Frontal cortex (tissue), 4 donors: ENCODE data around the gene NDUFA7. TPM values are rescaled to one million over a fixed set of nuclear protein-coding genes. Genes with fewer than 3 reads are reported as not detected.
A peak's percentile ranks its signal among the peaks of the same experiment; 100 is the strongest.
"Not testable (repeated sequence)": the region's sequence is repeated elsewhere in the genome, so short reads cannot be mapped to it uniquely, and the experiment has no call there.

Experiments used
- DNase-seq, 2 donors: peaks; one replicate each; pipeline ENCODE4 v3.0.0; 2012; ENCODE audit warnings: low spot score in 2 of 2
- FAIRE-seq: peaks from 2 replicates; lab custom pipeline; 2012; peaks lifted over from hg19 to GRCh38; lab: Jason Lieb, UNC
- total RNA-seq: library from RNA; depleted of rRNA; stranded (reverse); fragments of >200 nt; gene quantifications from one replicate; pipeline ENCODE4 v1.2.3, GENCODE V29; 2014
- donor health status: control.
- donor health status: control.
- donor health status: control.

The NDUFA7 gene
- total RNA-seq, 1 donor from 2014 or later: 7.3 TPM

DNA sequence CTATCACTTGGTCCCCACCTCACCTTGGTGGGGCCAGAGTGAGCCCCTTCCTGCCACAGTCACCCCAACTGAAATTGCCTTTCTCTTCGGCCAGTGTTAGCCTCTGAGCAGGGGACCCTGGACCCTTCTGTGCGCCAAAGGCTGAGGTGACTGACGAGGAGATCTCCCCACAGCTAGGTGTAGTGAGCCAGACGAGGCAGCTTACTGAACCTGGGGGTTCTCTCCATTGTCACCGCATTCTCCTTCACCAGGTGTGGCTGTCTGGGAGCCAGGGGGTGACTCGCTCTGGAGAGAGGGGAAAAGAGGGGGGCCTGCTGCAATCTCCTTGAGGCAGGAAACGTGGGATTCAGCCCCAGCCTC is 1.4 kb upstream of the NDUFA7 start:
- no peak for DNase-seq
- no peak for FAIRE-seq

DNA sequence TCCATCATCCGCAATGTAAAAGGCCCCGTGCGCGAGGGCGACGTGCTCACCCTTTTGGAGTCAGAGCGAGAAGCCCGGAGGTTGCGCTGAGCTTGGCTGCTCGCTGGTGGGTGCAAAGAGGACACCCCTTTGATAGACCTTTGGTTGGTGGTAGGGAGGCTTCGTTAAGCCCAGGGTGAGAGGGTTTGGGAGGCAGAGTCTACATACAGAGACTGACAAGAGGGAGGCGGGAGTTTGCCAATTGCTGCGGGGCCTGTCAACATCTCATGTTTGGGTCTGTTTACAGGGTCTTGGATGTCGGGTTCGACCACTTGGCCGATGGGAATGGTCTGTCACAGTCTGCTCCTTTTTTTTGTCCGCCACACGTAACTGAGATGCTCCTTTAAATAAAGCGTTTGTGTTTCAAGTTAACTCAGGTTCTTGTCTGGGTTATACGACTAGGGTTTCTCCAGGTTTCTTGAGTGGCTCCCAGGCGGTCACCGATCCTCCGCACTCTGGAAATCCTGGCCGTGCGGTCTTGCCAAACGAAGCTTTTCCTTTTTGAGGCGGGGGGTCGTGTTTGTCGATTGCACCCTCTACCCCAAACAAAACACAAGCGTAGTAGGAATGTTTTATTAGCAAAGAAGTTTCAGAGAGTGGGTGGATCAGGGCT is 937 bp upstream of the NDUFA7 start:
- no peak for FAIRE-seq

DNA sequence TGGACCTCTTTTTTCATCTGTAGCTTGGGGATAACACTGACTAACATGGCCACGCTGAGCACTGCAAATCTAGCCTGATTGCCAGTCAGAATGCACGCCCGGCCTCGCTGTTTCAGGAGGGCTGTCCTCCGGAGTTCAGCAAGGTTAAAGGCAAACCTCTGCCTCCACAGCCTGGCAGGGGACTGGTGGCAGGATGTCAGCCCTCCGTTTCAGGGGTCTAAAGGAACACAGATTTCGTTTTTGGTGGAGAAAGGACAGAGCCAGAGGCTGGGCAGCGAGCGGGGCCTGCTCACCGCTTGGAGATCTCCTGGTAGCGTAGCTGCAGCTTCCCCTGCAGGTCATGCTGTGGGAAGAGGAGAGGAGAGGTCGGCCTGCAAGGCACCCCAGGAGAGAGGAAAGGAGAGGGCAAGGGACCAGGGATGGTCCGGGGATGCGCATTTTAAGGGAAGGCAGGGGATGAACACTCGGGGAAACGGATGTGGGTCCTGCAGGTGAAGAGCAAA is 560 bp downstream of the NDUFA7 start:
- DNase-seq: no peak
- no peak for FAIRE-seq

More for the DNA sequence above, 937 bp upstream of the NDUFA7 start:
- no peak for DNase-seq

DNA sequence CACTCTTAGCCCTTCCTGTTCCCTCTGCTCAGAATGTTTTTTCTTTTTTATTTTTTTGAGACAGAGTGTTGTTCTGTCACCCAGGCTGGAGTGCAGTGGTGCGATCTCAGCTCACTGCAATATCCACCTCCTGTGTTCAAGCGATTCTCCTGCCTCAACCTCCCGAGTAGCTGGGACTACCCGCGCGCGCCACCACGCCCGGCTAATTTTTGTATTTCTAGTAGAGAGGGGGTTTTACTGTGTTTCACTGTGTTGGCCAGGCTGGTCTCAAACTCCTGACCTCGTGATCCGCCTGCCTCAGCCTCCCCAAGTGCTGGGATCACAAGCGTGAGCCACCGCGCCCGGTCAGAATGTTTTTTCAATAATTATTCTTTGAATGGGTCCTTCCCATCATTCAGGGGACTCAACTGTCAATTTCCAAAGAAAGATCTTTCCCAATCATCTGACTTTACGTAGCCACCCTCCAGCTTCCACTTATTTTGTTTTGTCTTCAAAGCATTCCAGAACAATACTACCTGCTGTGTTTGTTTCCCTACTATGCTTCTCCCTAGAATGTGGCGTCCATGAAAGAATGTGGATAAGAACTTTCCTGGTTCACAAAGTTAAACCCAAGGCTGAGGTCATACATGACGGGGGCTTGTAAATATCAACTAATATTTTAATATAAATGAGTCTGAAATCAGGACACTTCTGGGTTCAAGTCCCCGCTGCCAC is 1.2 kb downstream of the NDUFA7 start:
- no peak for DNase-seq
- no peak for FAIRE-seq

DNA sequence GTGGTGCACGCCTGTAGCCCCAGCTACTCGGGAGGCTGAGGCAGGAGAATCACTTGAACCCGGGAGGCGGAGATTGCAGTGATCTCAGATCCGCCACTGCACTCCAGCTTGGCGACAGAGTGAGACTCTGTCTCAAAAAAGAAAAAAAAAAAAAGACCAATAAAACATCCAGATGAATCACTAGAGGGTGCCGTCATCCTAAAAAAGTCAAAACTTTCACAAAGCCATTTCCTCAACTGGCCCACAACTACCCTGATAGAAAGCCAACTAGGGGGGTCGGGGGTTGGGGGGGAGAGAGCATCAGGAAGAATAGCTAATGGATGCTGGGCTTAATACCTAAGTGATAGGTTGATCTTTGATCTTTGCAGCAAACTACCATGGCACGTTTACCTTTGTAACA is 2.3 kb downstream of the NDUFA7 start:
- FAIRE-seq, DNase-seq: not testable (repeated sequence)

DNA sequence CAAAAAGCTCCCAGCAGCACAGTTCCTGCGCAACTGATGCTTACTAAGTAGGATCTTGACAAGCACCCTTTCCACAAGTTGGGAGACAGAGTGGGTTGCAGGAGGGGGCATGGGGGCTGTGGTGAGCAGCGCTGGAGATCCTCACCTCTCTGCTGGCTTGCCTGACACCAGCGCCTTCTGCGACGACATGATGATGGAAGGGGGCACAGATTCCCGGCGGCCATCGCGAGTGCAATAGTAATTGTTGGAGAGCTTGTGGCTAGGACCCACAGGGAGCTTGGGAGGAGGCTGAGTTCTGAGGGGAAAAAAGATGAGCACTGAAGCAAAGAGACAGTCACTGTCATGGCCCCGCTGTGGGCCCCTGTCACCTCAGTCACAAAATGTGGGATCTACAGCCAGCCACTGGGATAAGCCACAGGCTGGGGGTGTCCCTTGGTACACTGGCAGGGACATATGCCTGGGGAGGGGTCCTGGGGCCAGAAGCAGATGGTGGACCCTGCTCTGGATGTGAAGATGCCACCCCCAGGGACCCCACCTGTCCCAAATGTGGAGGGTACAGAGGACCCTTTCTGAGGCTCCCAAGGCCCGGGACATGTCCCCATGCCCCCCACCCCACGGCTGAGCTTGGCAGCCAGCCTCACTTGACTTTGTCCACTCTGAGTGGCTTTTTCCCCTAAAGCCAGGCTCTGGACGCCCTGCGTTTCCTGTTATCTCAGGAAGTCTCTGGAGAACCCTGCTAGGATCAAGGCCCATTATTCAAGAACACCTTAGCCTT is 4.6 kb downstream of the NDUFA7 start:
- DNase-seq: no peak
- no peak for FAIRE-seq

DNA sequence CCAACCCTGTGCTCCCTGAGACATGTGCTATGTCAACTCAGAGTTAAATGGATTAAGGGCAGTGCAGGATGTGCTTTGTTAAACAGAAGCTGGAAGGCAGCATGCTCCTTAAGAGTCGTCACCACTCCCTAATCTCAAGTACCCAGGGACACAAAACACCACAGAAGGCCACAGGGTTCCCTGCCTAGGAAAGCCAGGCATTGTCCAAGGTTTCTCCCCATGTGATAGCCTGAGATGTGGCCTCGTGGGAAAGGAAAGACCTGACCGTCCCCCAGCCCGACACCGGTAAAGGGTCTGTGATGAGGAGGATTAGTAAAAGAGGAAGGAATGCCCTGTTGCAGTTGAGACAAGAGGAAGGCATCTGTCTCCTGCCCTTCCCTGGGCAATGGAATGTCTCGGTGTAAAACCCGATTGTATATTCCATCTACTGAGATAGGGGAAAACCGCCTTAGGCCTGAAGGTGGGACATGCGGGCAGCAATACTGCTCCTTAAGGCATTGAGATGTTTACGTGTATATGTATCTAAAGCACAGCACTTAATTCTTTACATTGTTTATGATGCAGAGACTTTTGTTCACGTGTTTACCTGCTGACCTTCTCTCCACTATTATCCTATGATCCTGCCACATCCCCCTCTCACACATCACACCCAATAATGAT is 6.1 kb downstream of the NDUFA7 start:
- not testable (repeated sequence) for FAIRE-seq, DNase-seq

DNA sequence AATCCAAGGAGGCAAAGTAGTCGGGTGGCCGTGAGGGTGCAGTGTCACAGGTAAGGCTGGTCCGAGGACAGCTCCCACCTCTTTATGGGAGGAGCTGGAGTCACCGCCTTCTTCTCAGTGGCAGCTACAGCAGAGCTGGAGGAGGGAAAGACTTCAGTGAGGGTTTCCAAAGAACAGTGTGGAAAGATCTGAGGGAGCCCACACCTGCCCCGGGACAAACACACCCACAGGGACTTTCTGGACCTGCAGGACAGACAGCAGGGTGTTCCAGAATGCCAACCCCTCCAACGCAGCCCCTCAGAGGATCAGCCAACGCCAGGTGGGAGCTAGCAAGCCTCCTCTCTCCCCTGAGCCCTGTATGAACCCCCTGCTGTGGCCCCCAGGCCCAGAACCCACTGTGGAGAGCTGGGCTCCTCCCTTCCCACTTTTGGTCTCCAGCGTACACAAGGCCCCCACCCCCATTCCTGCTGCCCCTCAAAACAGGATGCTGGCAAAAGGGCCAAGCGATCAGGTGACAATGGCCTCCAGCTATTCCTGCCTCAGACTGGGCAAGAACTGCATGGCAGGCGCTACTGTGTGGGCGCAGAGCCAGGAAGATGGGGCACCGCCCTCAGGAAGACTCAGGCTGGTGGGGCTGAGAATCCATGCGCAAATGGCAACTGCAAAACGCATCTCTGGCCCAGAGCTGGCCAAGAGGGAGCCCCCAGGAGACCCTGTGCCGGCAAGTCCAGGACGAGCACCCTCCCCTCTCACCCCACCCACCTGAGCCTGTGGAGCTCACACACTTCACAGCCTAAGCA is 9.5 kb downstream of the NDUFA7 start:
- FAIRE-seq: no peak

DNA sequence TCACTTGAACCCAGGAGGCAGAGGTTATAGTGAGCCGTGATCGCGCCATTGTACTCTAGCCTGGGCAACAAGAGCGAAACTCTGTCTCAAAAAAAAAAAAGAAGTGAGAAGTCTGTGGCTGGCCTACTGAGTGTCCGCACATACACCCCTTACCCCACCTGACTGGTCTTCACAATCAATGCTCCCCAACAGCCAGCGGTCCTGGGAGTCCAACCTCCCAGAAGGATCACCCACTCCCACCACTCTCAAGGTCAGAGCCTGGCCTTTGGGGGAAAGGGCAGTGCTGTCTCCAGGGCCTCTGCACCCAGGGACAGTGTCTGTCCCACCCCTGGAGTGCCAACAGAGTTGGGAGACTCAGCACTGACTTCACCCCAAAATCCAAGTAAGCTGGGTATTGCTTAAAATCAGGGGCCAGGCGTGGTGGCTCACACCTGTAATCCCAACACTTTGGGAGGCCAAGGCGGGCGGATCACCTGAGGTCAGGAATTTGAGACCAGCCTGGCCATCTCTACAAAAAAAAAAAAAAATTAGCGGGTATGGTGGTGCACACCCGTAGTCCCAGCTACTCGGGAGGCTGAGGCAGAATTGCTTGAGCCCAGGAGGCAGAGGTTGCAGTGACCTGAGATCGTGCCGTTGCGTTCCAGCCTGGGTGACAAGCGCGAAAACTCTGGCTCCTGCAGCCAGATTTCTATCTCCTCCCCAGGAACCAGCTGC is 10.7 kb downstream of the NDUFA7 start:
- FAIRE-seq: no peak

More for the DNA sequence above, 9.5 kb downstream of the NDUFA7 start:
- no peak for DNase-seq

DNA sequence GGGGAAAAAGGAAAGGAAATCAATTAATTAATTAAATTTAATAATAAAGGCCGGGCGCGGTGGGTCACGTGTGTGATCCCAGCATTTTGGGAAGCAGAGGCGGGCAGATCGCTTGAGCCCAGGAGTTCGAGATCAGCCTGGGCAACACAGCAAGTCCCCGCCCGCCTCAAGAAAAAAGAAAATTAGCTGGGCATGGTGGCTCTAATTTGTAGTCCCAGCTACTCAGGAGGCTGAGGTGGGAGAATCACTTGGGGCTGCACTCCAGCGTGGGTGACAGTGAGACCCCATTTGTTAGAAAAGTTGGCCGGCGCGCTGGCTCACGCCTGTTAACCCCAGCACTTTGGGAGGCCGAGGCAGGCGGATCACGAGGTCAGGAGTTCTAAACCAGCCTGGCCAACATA is 12.3 kb downstream of the NDUFA7 start:
- FAIRE-seq (no peak), DNase-seq (no peak)

More for the DNA sequence above, 10.7 kb downstream of the NDUFA7 start:
- no peak for DNase-seq

DNA sequence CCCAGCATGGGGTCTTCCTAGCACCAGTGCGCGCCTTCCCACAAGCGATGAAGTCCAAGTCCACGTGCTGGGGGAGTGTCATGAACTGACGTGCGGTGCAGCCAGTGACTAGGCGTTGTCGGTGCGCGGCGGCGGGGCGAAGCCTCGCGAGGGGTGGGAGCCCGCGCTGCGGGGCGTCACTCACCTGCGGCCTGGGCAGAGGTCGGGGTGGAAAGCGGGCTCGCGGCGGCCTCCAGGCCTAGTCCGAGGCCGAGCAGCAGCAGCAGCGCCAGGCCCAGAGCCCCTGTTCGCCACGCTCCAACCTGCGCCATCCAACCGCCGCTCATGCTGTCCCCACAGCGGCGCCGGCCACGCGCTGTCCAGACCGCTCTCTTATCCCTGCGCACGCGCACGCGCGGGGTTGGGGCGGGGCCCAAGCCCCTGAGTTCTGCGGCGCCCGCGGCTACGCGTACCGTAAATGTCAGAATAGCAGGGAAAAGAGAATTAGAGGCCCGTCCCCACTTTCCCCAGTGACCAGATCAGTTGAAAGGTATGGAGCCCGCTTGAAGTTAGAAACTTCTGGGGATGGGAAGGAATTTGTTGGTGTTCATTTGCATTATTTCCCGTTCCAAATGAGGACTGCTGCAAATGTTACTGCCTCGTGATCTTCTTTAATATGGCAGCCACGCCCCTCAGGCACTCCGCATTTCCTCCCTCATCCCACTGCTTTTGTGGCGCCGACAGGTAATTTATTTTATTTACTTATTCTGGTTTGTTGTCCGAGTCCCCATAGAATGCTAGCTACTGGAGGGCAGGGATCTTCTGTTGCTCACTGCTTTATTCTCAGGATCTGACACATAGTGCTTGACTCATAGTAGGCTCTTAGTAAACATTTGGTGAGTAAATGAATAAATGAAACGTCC is 13.0 kb downstream of the NDUFA7 start, which contains the start of gene CD320:
TSS of gene CD320 (minus strand) at position 394 of the 902 bp plus-strand sequence. CDS start at position 326, 68 bp downstream.
- no peak for FAIRE-seq
- DNase-seq: peak; percentile 94 to 96

DNA sequence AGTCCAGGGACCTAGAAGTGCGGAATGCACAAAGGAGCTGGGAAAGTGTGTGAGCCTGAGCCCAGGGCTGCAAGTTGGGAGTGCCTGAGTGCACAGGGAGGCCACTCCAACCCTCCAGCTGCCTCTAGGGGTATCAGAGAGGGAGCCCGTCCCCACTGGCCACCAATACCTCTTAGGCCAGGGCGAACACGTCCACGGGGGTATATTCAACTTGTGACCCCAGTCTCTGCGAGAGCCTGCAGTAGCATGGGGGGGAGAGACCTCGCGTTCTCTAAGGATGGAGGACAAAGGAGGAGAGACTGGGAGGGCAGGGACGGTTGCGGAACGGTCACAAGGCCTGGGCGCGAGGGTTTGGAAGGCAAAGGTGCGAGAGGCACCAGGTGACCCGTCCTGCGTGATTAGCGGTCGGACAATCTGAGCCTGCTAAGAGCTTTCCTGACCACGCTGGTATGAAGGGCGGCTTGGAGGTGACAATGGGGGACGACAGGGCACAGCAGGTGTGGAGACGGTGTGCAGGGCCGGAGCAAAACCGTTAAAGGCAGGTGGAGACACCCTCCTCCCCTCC is 13.7 kb downstream of the NDUFA7 start:
- DNase-seq: no peak
- no peak for FAIRE-seq

DNA sequence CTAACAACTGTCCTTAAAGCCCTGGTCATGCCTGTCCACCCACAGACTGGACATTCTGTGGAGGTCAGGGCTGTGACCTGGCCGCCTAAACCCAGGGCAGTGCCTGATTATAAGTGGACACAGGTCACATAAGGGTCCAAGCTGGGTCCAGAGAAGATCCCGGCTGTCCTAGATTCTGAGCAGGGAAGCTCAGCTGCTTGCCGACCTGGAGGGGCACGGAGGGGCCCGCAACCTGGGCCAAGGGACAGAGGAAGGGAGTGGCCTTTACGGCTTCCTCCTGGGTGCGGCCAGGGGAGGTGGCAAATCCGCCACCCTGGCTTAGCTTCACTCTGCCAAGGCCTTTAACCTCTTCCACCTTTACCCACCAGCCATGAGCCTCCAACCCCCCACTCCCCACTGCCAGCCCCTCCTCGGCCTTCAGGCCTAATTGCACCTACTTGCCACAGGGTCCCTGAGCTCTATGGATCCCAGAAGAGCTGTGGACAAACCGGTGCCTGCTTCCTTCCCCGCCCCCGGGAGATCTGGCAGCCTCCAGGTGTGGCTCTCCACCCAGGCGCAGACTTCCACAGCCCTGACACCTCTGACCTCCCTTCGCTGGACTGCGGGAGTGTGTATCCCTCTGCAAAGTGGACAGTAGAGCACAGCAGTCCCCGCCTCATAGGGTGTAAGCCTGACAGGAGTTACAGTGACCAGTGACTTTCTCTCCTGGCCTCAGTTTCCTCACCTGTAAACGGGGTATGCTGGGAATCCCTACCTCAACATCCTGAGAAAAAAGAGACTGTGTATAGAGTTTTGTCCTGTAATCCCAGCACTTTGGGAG is 14.7 kb downstream of the NDUFA7 start:
- FAIRE-seq: no peak

DNA sequence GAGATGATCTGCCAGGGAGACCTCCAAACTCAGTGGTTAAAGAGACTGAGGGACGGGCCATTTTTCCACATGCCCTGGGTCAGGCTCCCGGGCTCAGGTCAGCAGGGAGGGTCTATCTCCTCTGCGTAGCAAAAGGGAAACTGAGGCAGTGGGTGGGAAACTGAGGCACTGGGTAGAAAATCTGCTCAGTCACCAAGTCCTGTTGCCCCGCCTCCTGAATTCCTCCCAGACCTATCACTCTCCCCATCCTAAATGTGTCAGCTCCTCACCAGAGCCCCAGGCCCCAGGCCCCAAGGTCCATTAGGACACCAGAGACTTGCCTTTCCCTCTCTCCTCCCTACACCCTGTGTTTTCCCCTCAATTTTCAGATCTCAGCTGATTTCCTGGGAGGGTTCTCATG is 15.4 kb downstream of the NDUFA7 start:
- FAIRE-seq (no peak), DNase-seq (no peak)

More for the DNA sequence above, 14.7 kb downstream of the NDUFA7 start:
- no peak for DNase-seq

DNA sequence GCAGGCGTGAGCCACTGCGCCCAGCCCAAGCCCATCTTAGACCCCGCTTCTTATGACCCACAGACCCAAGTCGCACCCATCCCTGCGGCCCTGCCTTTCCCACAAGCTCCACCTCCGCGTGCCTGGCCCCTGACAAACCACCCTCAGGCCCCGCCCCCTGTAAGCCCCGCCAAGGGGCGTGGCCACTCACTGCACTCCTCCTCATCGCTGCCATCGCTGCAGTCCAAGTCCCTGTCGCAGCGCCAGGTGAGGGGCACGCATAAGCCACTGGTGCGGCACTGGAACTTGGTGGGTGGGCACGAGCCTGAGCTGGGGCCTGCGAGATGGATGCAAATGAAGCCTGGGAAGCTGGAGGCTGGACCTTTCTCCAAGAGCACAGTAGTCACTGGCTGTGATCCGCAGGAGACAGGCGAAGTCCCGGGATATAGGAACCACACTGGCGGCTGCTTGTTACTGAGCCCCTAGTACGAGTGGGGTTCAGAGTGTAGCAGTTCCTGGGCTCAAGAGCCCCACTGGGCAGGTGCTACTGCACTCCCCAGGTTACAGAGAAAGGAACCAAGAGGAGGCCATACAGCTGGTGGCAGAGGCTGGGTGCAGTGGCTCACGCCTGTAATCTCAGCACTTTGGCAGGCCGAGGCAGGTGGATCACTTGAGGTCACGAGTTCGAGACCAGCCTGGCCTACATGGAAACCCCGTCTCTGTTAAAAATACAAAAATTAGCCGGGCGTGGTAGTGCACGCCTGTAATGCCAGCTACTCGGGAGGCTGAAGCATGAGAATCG is 16.1 kb downstream of the NDUFA7 start:
- DNase-seq (no peak), FAIRE-seq (no peak)

DNA sequence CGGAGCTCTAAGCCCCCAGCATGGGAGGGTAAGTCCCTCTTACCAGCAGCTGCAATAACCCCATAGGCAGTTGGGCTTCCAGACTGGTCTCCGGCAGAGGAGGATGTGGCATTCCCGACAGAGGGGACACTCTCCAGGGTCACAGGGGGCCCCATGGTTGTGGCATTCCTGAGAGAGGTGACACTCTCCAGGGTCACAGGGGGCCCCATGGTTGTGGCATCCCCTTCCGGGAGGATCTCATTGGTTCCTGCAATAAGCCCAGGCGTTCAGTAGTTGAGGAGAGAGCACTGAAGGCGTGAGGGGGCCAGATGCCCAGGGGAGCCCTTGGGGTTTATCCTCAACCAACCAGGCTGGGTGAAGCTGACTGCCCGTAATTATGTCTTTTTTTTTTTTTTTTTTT is 18.4 kb downstream of the NDUFA7 start:
- FAIRE-seq (no peak), DNase-seq (no peak)
